Kidney epithelial cell (primary cell): ENCODE data around the gene UBL4A. TPM values are rescaled to one million over a fixed set of nuclear protein-coding genes. Genes with fewer than 3 reads are reported as not detected.

Experiments used
- DNase-seq: peaks from one replicate; pipeline ENCODE4 v3.0.0-alpha.2; 2010; ENCODE audit warnings: low read depth
- H3K27me3 ChIP-seq: 2 replicates; pipeline ENCODE4 v1.6.0; 2011; ENCODE audit warnings: low read length; ENCODE audit not compliant: control insufficient read depth, insufficient read depth
- H3K36me3 ChIP-seq: 2 replicates; pipeline ENCODE4 v1.5.1; 2011; ENCODE audit warnings: low read length; ENCODE audit not compliant: control insufficient read depth, insufficient read depth
- H3K4me3 ChIP-seq: 2 replicates; pipeline ENCODE4 v1.5.1; 2011; ENCODE audit warnings: low read depth, mild to moderate bottlenecking, control low read depth, low read length
- CTCF ChIP-seq: IDR thresholded peaks from 2 replicates; pipeline ENCODE4 v1.5.1; 2011; ENCODE audit warnings: mild to moderate bottlenecking, moderate library complexity, low read length, control low read depth, inconsistent platforms; ENCODE audit not compliant: insufficient read depth, poor library complexity, severe bottlenecking
- total RNA-seq: library from RNA; depleted of rRNA; stranded (reverse); fragments of >200 nt; gene quantifications from 2 replicates; pipeline ENCODE4 v1.2.3, GENCODE V29; 2015

The UBL4A gene
- total RNA-seq, 1 donor from 2014 or later = 48.3 TPM

- TF ChIP-seq CTCF = no peak
- no peak for DNase-seq
- no peaks in the 10 kb centered on the region for H3K27me3 ChIP-seq
- H3K36me3 ChIP-seq = no peaks in the 10 kb centered on the region
- no peak overlapping the region for H3K4me3 ChIP-seq
These were observed 26.6 kb upstream of the UBL4A start for GRCh38 chrX:154512879-154513553.

- H3K36me3 ChIP-seq = no peaks in the 10 kb centered on the region
- TF ChIP-seq CTCF = no peak
- H3K4me3 ChIP-seq = no peak overlapping the region
- no peak for DNase-seq
- H3K27me3 ChIP-seq = no peaks in the 10 kb centered on the region
These were observed 25.3 kb upstream of the UBL4A start for GRCh38 chrX:154511761-154512160.

- DNase-seq = no peak
- Histone ChIP-seq H3K4me3 (no peak overlapping the region), H3K36me3 (no peaks in the 10 kb centered on the region), H3K27me3 (no peaks in the 10 kb centered on the region)
- TF ChIP-seq CTCF = no peak
These were observed 23.0 kb upstream of the UBL4A start for GRCh38 chrX:154509455-154509854.

GRCh38 chrX:154508384-154508745 is 21.9 kb upstream of the UBL4A start:
- no peaks in the 10 kb centered on the region for H3K36me3 ChIP-seq
- H3K4me3 ChIP-seq = no peak overlapping the region
- DNase-seq = no peak
- no peaks in the 10 kb centered on the region for H3K27me3 ChIP-seq
- no peak for TF ChIP-seq CTCF

GRCh38 chrX:154507673-154508383 is 21.4 kb upstream of the UBL4A start:
- DNase-seq = no peak
- no peak for TF ChIP-seq CTCF
- Histone ChIP-seq H3K4me3 (no peak overlapping the region), H3K27me3 (no peaks in the 10 kb centered on the region), H3K36me3 (no peaks in the 10 kb centered on the region)
